ENCODE data around the gene ARHGEF11. TPM values are rescaled to one million over a fixed set of nuclear protein-coding genes. Genes with fewer than 3 reads are reported as not detected.
A peak's percentile ranks its signal among the peaks of the same experiment; 100 is the strongest.

Gene ARHGEF11
- total RNA-seq, 1 donor: 32.2 TPM

DNA sequence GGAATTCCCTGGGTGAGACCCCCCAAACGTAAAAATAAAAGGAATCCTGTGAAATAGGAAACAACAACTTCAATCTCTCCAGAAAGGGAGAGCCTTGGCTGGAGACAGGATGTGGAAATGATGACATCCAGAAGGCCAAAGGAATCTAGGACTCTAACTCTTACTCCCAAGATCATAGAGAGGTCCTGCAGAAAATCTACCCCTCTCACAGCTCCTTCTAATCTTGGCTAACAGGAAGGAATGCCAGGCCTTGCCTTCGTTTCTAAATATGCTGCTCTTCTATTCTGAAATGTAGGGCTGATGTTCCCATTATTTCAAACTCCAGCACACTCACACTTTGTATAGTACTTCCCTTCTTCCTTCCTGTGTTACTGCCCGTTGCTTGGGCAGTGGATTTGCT, 40.7 kb downstream of the ARHGEF11 start:
- TF ChIP-seq CTCF (IDR thresholded peaks at IDR 0.05; ENCODE audit: insufficient read depth, low read length): no peak
- peak; percentile 42 for DNase-seq (ENCODE audit: low read depth)
- no peak overlapping the region for H3K4me3 ChIP-seq (ENCODE audit: low read depth, low read length)

DNA sequence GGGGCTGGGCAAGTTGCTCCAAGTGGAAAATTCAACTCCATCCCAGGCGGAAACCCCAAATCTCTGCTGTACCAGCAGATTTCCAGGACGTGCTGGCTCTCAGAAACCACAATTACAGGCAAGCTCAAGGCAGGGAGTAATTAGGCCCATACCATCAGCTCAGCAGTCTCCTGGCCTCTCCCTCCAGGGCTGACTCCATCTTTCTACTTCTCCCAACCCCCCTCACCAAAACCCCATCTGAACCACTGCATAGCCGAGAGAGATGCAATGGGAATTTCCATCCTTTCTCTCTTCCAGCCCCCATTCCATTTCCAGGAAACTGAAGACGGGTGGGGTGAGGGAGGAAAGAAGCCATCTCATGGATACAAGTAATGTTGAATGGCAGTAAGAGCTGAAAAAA, 41.2 kb downstream of the ARHGEF11 start:
- no peak overlapping the region for H3K4me3 ChIP-seq (ENCODE audit: low read depth, low read length)
- DNase-seq (ENCODE audit: low read depth): no peak
- TF ChIP-seq CTCF (IDR thresholded peaks at IDR 0.05; ENCODE audit: insufficient read depth, low read length): no peak

DNA sequence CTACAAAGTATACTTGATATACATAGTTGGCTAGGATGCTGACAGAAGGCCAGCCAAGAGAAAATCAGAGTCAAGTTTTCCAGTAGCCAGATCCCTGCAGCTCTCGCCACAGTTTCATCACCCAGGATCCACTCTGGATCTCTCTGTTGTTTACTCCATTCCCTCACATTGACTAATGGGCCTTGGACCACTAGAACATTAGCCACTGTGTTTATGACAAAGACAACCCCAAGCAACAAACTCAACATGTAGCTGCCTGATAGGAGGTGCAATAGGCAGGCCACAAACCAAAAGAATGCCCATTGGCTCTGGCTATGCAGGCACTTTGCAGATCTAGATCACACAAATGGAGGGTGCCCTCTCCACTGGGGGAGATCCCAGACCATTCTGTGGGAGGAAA, 44.2 kb downstream of the ARHGEF11 start:
- DNase-seq (ENCODE audit: low read depth): peak; percentile 15
- TF ChIP-seq CTCF (IDR thresholded peaks at IDR 0.05; ENCODE audit: insufficient read depth, low read length): no peak
- H3K4me3 ChIP-seq (ENCODE audit: low read depth, low read length): no peak overlapping the region

- no peak overlapping the region for H3K4me3 ChIP-seq (ENCODE audit: low read depth, low read length)
- DNase-seq (ENCODE audit: low read depth): no peak
- TF ChIP-seq CTCF (IDR thresholded peaks at IDR 0.05; ENCODE audit: insufficient read depth, low read length): no peak
These were observed 44.9 kb downstream of the ARHGEF11 start for GRCh38 chr1:157000686-157001085.

DNA sequence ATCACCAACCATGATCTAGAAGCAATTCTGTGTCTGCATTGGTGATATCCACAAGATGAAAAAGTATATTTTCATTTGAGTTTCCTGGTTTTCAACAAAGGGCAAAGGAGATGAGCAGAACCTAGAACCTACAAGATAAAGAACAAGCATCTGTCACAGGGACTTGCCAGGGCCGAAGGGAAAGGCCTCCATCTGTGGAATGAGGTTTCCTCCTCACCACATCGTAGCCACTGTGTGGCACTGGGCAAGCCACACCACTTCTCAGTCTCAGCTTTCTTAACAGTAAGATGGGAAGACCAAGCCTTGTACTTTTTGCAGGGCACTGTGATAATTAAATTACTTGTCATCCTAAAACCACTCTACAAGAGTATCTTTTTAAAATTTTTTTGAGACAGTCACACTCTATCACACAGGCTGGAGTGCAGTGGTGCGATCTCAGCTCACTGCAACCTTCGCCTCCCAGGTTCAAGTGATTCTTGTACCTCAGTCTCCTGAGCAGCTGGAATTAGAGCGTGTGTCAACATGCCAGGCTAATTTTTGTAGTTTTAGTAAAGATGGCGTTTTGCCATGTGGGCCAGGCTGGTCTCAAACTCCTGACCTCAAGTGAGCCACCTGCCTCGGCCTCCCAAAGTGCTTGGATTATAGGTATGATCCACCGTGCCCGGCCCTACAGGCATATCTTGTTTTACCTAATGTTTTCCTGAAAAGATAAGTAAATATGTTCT, 45.8 kb downstream of the ARHGEF11 start:
- DNase-seq (ENCODE audit: low read depth): no peak
- TF ChIP-seq CTCF (IDR thresholded peaks at IDR 0.05; ENCODE audit: insufficient read depth, low read length): no peak
- no peak overlapping the region for H3K4me3 ChIP-seq (ENCODE audit: low read depth, low read length)

DNA sequence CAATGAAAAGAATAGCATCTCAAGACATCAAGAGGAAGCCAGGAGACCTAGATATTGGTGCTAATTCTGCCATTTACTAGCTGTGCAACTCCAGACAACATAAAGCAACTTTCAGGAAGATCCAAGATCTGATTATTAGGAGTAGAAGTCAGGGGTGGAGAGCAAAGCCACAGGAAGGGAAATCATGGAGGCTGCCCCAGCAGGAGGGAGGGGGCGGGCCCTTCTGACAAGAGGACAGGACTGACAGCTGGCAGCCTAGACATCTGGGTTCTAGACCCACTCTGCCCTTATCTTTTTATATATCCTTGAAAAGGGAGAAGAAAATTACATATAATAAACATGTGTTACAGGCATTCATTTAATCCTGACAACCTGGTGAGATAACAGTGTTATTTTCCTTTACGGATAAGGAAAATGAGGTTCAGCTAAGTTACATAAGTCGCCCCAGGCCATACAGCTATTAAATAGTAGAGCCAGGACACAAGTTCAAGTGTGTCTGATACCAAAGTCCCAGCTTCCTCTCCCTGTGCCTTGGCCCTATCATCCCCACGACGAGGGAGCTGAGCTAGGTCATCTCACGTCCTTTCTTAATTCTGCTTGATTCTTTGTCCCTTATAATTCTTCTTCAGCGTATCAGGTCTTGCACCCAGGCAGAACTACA, 46.6 kb downstream of the ARHGEF11 start:
- H3K4me3 ChIP-seq (ENCODE audit: low read depth, low read length): no peak overlapping the region
- DNase-seq (ENCODE audit: low read depth): no peak
- no peak for TF ChIP-seq CTCF (IDR thresholded peaks at IDR 0.05; ENCODE audit: insufficient read depth, low read length)
